IMR-90 (cell line): ENCODE results near the gene FASLG. TPM values are rescaled to one million over a fixed set of nuclear protein-coding genes. Genes with fewer than 3 reads are reported as not detected.

ENCODE experiments used
- ATAC-seq: fragments of 200-7000 bp; cut with Tn5 transposase; 2 replicates; pipeline ENCODE4 v1.9.1; 2020; ENCODE audit warnings: low read depth, mild to moderate bottlenecking, moderate library complexity
- BruUV-seq: library from RNA; stranded (reverse); fragments of 400-500 nt; replicated peaks from 2 replicates; lab custom pipeline; 2021; lab: Mats Ljungman, UMichigan
- CTCF ChIA-PET: fragments of 300-600 bp; formaldehyde crosslinking; extraction: SDS; loops from one replicate; lab custom pipeline; 2021; ENCODE audit warnings: antibody characterized with exemption; lab: Yijun Ruan, JAX
- POLR2A ChIA-PET: fragments of 300-600 bp; sonication (Branson Sonifier 250); formaldehyde crosslinking; loops from one replicate; lab custom pipeline; 2022; ENCODE audit warnings: antibody characterized with exemption; ENCODE audit not compliant: unreplicated experiment; lab: Charles Lee
- DNase-seq: peaks from one replicate; pipeline ENCODE4 v3.0.0; 2013
- H2AFZ ChIP-seq: replicated peaks from 2 replicates; pipeline ENCODE3; 2013; ENCODE audit warnings: low read length, mild to moderate bottlenecking; ENCODE audit not compliant: poor library complexity
- H2AK5ac ChIP-seq: 2 replicates; pipeline ENCODE4 v1.6.1; 2013; ENCODE audit warnings: low read depth, low read length, inconsistent platforms
- H2AK9ac ChIP-seq: replicated peaks from 2 replicates; pipeline ENCODE3; 2013; ENCODE audit warnings: mild to moderate bottlenecking, low read depth, low read length, moderate library complexity; ENCODE audit not compliant: poor library complexity
- H2BK120ac ChIP-seq: 2 replicates; pipeline ENCODE4 v1.6.1; 2013; ENCODE audit warnings: low read depth, low read length, inconsistent platforms
- H2BK15ac ChIP-seq: 3 replicates; pipeline ENCODE4 v1.6.1; 2013; ENCODE audit warnings: low read depth, low read length, inconsistent platforms
- H2BK20ac ChIP-seq: 2 replicates; pipeline ENCODE4 v1.6.1; 2013; ENCODE audit warnings: low read depth, mild to moderate bottlenecking, inconsistent platforms, low read length, moderate library complexity
- H2BK5ac ChIP-seq: 2 replicates; pipeline ENCODE4 v1.6.1; 2013; ENCODE audit warnings: mild to moderate bottlenecking, low read depth, low read length, inconsistent platforms; ENCODE audit not compliant: poor library complexity, severe bottlenecking
- H3K14ac ChIP-seq: replicated peaks from 2 replicates; pipeline ENCODE4 v1.6.1; 2013; ENCODE audit warnings: low read depth, low read length, inconsistent platforms
- H3K18ac ChIP-seq: 2 replicates; pipeline ENCODE4 v1.6.1; 2013; ENCODE audit warnings: low read depth, low read length, control low read depth
- H3K23ac ChIP-seq: 2 replicates; pipeline ENCODE4 v1.6.1; 2013; ENCODE audit warnings: low read depth, low read length, inconsistent platforms
- H3K27ac ChIP-seq: 2 replicates; pipeline ENCODE4 v1.5.1; 2013; ENCODE audit warnings: mild to moderate bottlenecking, control low read depth, low read length; ENCODE audit not compliant: insufficient read depth
- H3K27me3 ChIP-seq: 2 replicates; pipeline ENCODE4 v1.6.1; 2013; ENCODE audit warnings: low read length; ENCODE audit not compliant: control insufficient read depth, insufficient read depth
- H3K36me3 ChIP-seq: 2 replicates; pipeline ENCODE4 v1.6.1; 2013; ENCODE audit warnings: low read length, mixed read lengths; ENCODE audit not compliant: control insufficient read depth, insufficient read depth
- H3K4ac ChIP-seq: 2 replicates; pipeline ENCODE4 v1.6.1; 2013; ENCODE audit warnings: low read depth, low read length, inconsistent platforms
- H3K4me1 ChIP-seq: 2 replicates; pipeline ENCODE4 v1.6.1; 2013; ENCODE audit warnings: low read length, mixed read lengths; ENCODE audit not compliant: control insufficient read depth, insufficient read depth
- H3K4me2 ChIP-seq: 2 replicates; pipeline ENCODE4 v1.6.1; 2013; ENCODE audit warnings: low read depth, mild to moderate bottlenecking, control low read depth, low read length, moderate library complexity
- H3K4me3 ChIP-seq: 2 replicates; pipeline ENCODE4 v1.5.1; 2013; ENCODE audit warnings: low read depth, mild to moderate bottlenecking, control low read depth, low read length, moderate library complexity; ENCODE audit not compliant: insufficient read depth
- H3K56ac ChIP-seq: 2 replicates; pipeline ENCODE4 v1.6.1; 2013; ENCODE audit warnings: low read length, inconsistent platforms; ENCODE audit not compliant: insufficient read depth; ENCODE audit errors: extremely low read depth
- H3K79me1 ChIP-seq, 2 experiments: 2 replicates each; pipeline ENCODE4 v1.6.1; 2013; ENCODE audit warnings: low read length in 2 of 2, inconsistent platforms in 1 of 2, low read depth in 1 of 2
- H3K9ac ChIP-seq: 2 replicates; pipeline ENCODE4 v1.6.1; 2013; ENCODE audit warnings: low read depth, low read length, control low read depth
- H3K9me1 ChIP-seq: 2 replicates; pipeline ENCODE4 v1.6.1; 2013; ENCODE audit warnings: low read length, inconsistent platforms; ENCODE audit not compliant: insufficient read depth
- H3K9me3 ChIP-seq: 2 replicates; pipeline ENCODE4 v1.6.1; 2013; ENCODE audit warnings: low read length; ENCODE audit not compliant: control insufficient read depth, insufficient read depth
- H4K20me1 ChIP-seq: 2 replicates; pipeline ENCODE4 v1.6.1; 2013; ENCODE audit warnings: low read length, inconsistent platforms; ENCODE audit not compliant: insufficient read depth
- H4K5ac ChIP-seq: 2 replicates; pipeline ENCODE4 v1.6.1; 2013; ENCODE audit warnings: mild to moderate bottlenecking, low read depth, low read length, control low read depth
- H4K8ac ChIP-seq, 2 experiments: 2 replicates each; pipeline ENCODE4 v1.6.1; 2013; ENCODE audit warnings: low read depth in 2 of 2, low read length in 2 of 2, control low read depth in 1 of 2, inconsistent platforms in 1 of 2
- H4K91ac ChIP-seq: 2 replicates; pipeline ENCODE4 v1.6.1; 2013; ENCODE audit warnings: low read depth, low read length, inconsistent platforms; ENCODE audit not compliant: insufficient read depth
- BHLHE40 ChIP-seq: fragments of 150-350 bp; IDR thresholded peaks from 2 replicates; pipeline ENCODE4 v1.6.1; 2016; ENCODE audit warnings: mild to moderate bottlenecking, low read depth, low read length
- CEBPB ChIP-seq: IDR thresholded peaks from 2 replicates; pipeline ENCODE4 v1.6.1; 2012; ENCODE audit warnings: low read depth, low read length, improper control_type of control experiment
- CHD1 ChIP-seq: IDR thresholded peaks from 2 replicates; pipeline ENCODE4 v1.6.1; 2012; ENCODE audit warnings: low read depth, low read length, improper control_type of control experiment
- FOS ChIP-seq: fragments of 150-350 bp; IDR thresholded peaks from 2 replicates; pipeline ENCODE4 v1.6.1; 2016; ENCODE audit warnings: low read depth, low read length
- MAFK ChIP-seq: IDR thresholded peaks from 2 replicates; pipeline ENCODE4 v1.6.1; 2012; ENCODE audit warnings: low read depth, low read length, improper control_type of control experiment
- MAZ ChIP-seq: IDR thresholded peaks from 2 replicates; pipeline ENCODE4 v1.6.1; 2012; ENCODE audit warnings: low read depth, mild to moderate bottlenecking, low read length, improper control_type of control experiment, moderate library complexity, borderline replicate concordance
- MXI1 ChIP-seq: IDR thresholded peaks from 2 replicates; pipeline ENCODE4 v1.6.1; 2012; ENCODE audit warnings: low read depth, mild to moderate bottlenecking, low read length, moderate library complexity, borderline replicate concordance
- NFE2L2 ChIP-seq: fragments of 150-350 bp; IDR thresholded peaks from 2 replicates; pipeline ENCODE4 v1.6.1; 2016; ENCODE audit warnings: low read depth, mild to moderate bottlenecking, low read length
- RAD21 ChIP-seq: IDR thresholded peaks from 2 replicates; pipeline ENCODE4 v1.6.1; 2012; ENCODE audit warnings: low read length, improper control_type of control experiment
- RFX5 ChIP-seq: IDR thresholded peaks from 2 replicates; pipeline ENCODE4 v1.8.0; 2012; ENCODE audit warnings: low read depth, mild to moderate bottlenecking, low read length, moderate library complexity
- SMC3 ChIP-seq: fragments of 150-350 bp; IDR thresholded peaks from 2 replicates; pipeline ENCODE4 v1.6.1; 2016; ENCODE audit warnings: low read depth, mild to moderate bottlenecking, antibody characterized with exemption, low read length, moderate library complexity
- WGBS, 2 experiments: methylation state at CpG; one replicate each; pipeline versions ENCODE4 v1.1.5 to v1.1.7; 2013; ENCODE audit warnings: missing lambda C conversion rate in 2 of 2; ENCODE audit not compliant: insufficient read length in 1 of 2; ENCODE audit errors: extremely low coverage in 2 of 2; 5-methylcytosine and 5-hydroxymethylcytosine counted together
- dilution Hi-C: fragments of 300-500 bp; cut with HindIII; formaldehyde crosslinking; loops from one replicate; pipeline ENCODE4 v1.14.3; 2018; ENCODE audit warnings: low sequenced_read_pairs; ENCODE audit not compliant: unreplicated experiment
- in situ Hi-C: fragments of 300-500 bp; cut with MboI; formaldehyde crosslinking; loops from 3 replicates; pipeline ENCODE4 v1.14.3; 2019; ENCODE audit warnings: low sequenced_read_pairs, inconsistent platforms, mixed read lengths
- intact Hi-C: fragments of 100-400 bp; cut with micrococcal nuclease; formaldehyde crosslinking; loops from 2 replicates; pipeline ENCODE4 v1.10.0; 2022
- polyA plus RNA-seq, 3 experiments: library from polyadenylated mRNA; depleted of rRNA; stranded (reverse); fragments of >200 nt; gene quantifications; 2 replicates each; pipeline ENCODE4 v1.2.3, GENCODE V29; 2012; ENCODE audit warnings: low replicate concordance in 1 of 3
- total RNA-seq: library from RNA; depleted of rRNA; stranded (reverse); fragments of >200 nt; gene quantifications from 2 replicates; pipeline ENCODE4 v1.2.3, GENCODE V29; 2012
- TF ChIP-seq, protein P1 (sequence below): conservative IDR thresholded peaks from 2 replicates; pipeline ENCODE4 v1.5.1; 2012; ENCODE audit warnings: mild to moderate bottlenecking, low read depth, low read length, improper control_type of control experiment
- TF ChIP-seq, protein P2 (sequence below): fragments of 150-350 bp; IDR thresholded peaks from 2 replicates; pipeline ENCODE4 v1.6.1; 2016; ENCODE audit warnings: low read depth, mild to moderate bottlenecking, low read length, moderate library complexity, borderline replicate concordance

FASLG gene
- total and polyA plus RNA-seq, 2 of the 4 experiments (the other 2 are of a cell fraction): 0.14 to 0.18 TPM

DNA sequence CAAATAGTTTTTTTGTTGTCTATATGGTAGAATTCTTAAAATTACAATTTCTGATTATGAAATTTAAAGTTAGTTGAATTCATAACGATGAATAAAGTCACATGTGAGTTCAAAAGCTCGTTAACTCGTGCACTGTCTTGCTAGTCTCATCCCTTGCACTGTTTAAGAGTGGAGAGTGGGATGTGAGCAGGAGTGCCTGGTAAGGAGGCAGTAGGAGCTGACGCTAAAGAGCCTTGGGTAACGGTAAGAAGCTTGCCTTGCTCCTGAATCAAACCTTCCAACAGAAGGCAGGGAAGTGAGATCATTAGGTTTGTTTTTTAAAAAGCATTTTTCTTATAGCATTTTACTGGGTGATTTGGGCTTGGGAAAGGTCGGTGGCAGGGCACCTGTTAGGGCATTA lies 2.3 kb upstream of the FASLG start:
- DNase-seq (no peak), ATAC-seq (no peak)
- Histone ChIP-seq H3K36me3 (no peaks in the 10 kb centered on the region), H3K4me3 (no peak overlapping the region), H2AK9ac (no peak overlapping the region), H4K91ac (no peak overlapping the region), H3K9me1 (no peaks in the 10 kb centered on the region), H4K20me1 (no peaks in the 10 kb centered on the region), H3K27ac (no peak overlapping the region), H3K23ac (no peak overlapping the region), H3K27me3 (no peaks in the 10 kb centered on the region), H3K14ac (no peak overlapping the region), H3K79me1 (no peaks in the 10 kb centered on the region), H3K4me2 (no peak overlapping the region), H2BK120ac (no peak overlapping the region), H3K9me3 (no peaks in the 10 kb centered on the region), H3K9ac (no peak overlapping the region), H2AK5ac (peak overlapping the region; percentile 80), H4K8ac (no peak overlapping the region), H3K4ac (no peak overlapping the region), H4K5ac (no peak overlapping the region), H2AFZ (no peak overlapping the region), H2BK5ac (no peak overlapping the region), H3K4me1 (0 out of 2 replicates have a peak, but pooled peaks cover 3% of the 10 kb centered on the region), H2BK20ac (no peak overlapping the region), H2BK15ac (no peak overlapping the region), H3K56ac (no peak overlapping the region), H3K18ac (no peak overlapping the region)
- ChIA-PET POLR2A (no interaction called here), CTCF (no interaction called here)
- no peak for TF ChIP-seq SMC3
- no peak for TF ChIP-seq FOS
- no peak for TF ChIP-seq MXI1
- TF ChIP-seq MAZ: no peak
- TF ChIP-seq CEBPB: no peak
- TF ChIP-seq BHLHE40: no peak
- TF ChIP-seq RFX5: no peak
- TF ChIP-seq, protein P1, sequence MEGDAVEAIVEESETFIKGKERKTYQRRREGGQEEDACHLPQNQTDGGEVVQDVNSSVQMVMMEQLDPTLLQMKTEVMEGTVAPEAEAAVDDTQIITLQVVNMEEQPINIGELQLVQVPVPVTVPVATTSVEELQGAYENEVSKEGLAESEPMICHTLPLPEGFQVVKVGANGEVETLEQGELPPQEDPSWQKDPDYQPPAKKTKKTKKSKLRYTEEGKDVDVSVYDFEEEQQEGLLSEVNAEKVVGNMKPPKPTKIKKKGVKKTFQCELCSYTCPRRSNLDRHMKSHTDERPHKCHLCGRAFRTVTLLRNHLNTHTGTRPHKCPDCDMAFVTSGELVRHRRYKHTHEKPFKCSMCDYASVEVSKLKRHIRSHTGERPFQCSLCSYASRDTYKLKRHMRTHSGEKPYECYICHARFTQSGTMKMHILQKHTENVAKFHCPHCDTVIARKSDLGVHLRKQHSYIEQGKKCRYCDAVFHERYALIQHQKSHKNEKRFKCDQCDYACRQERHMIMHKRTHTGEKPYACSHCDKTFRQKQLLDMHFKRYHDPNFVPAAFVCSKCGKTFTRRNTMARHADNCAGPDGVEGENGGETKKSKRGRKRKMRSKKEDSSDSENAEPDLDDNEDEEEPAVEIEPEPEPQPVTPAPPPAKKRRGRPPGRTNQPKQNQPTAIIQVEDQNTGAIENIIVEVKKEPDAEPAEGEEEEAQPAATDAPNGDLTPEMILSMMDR: no peak
- no peak for TF ChIP-seq NFE2L2
- TF ChIP-seq, protein P2, sequence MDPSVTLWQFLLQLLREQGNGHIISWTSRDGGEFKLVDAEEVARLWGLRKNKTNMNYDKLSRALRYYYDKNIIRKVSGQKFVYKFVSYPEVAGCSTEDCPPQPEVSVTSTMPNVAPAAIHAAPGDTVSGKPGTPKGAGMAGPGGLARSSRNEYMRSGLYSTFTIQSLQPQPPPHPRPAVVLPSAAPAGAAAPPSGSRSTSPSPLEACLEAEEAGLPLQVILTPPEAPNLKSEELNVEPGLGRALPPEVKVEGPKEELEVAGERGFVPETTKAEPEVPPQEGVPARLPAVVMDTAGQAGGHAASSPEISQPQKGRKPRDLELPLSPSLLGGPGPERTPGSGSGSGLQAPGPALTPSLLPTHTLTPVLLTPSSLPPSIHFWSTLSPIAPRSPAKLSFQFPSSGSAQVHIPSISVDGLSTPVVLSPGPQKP: no peak
- TF ChIP-seq CHD1: no peak
- no peak for TF ChIP-seq MAFK
- TF ChIP-seq RAD21: no peak
- dilution Hi-C loops (no loop called here), intact Hi-C loops (no loop called here), in situ Hi-C loops (no loop called here)
- 80% methylated on average over 1 of the region's 6 CpGs; no CpG with 5 or more reads in 1 of the 2 experiments for WGBS, 2 experiments
- no TSS peak for BruUV-seq
